CD4-positive, alpha-beta T cell (primary cell): ENCODE results near the gene GIT1. TPM values are rescaled to one million over a fixed set of nuclear protein-coding genes. Genes with fewer than 3 reads are reported as not detected.

ENCODE experiments used
- ATAC-seq: fragments of 200-7000 bp; cut with Tn5 transposase; one replicate; pipeline ENCODE4 v1.10.0; 2022; ENCODE audit warnings: mild to moderate bottlenecking; ENCODE audit not compliant: poor library complexity
- CTCF ChIA-PET: fragments of 350-600 bp; sonication (Branson Sonifier 250); formaldehyde crosslinking; loops from one replicate; lab custom pipeline; 2021; ENCODE audit warnings: antibody characterized with exemption, inconsistent platforms; lab: Charles Lee
- POLR2A ChIA-PET: fragments of 350-600 bp; sonication (Branson Sonifier 250); formaldehyde crosslinking; loops from one replicate; lab custom pipeline; 2021; ENCODE audit warnings: antibody characterized with exemption, inconsistent platforms; lab: Charles Lee
- DNase-seq, 14 experiments: peaks; one replicate each; pipeline ENCODE4 v3.0.0-alpha.2; 2013 to 2020; ENCODE audit warnings: mixed read lengths in 2 of 14
- H3K27ac ChIP-seq, 2 donors: one replicate each; pipeline versions ENCODE4 v1.5.1 to v1.7.0; 2013; ENCODE audit warnings: low read length in 2 of 2, low read depth in 1 of 2, mild to moderate bottlenecking in 1 of 2
- H3K27me3 ChIP-seq, 2 experiments: 1 replicate in 1 of 2; 2 replicates in 1 of 2; pipeline versions ENCODE4 v1.6.1 to v1.7.0; 2013; ENCODE audit warnings: low read length in 2 of 2, control low read depth in 1 of 2, mild to moderate bottlenecking in 1 of 2, moderate library complexity in 1 of 2; ENCODE audit not compliant: insufficient read depth in 2 of 2, control insufficient read depth in 1 of 2
- H3K36me3 ChIP-seq: one replicate; pipeline ENCODE4 v1.6.1; 2013; ENCODE audit warnings: low read length, control low read depth; ENCODE audit not compliant: insufficient read depth
- H3K4me1 ChIP-seq: one replicate; pipeline ENCODE4 v1.6.1; 2013; ENCODE audit warnings: low read length, control low read depth; ENCODE audit not compliant: insufficient read depth
- H3K4me3 ChIP-seq: one replicate; pipeline ENCODE4 v1.5.1; 2013; ENCODE audit warnings: mild to moderate bottlenecking, low read length, moderate library complexity
- H3K9me3 ChIP-seq, 2 experiments: 1 replicate in 1 of 2; 2 replicates in 1 of 2; pipeline versions ENCODE4 v1.6.1 to v1.7.0; 2013; ENCODE audit warnings: low read length in 2 of 2, mild to moderate bottlenecking in 2 of 2, control low read depth in 1 of 2, moderate library complexity in 1 of 2; ENCODE audit not compliant: control insufficient read depth in 1 of 2, insufficient read depth in 1 of 2
- H3K27ac Mint-ChIP-seq: one replicate; pipeline ENCODE4 v1.8.0; 2020; ENCODE audit warnings: mixed read lengths
- H3K27me3 Mint-ChIP-seq: one replicate; pipeline ENCODE4 v1.8.0; 2021; ENCODE audit warnings: mixed read lengths
- H3K36me3 Mint-ChIP-seq: one replicate; pipeline ENCODE4 v1.8.0; 2021; ENCODE audit warnings: low read depth, mixed read lengths
- H3K4me1 Mint-ChIP-seq: one replicate; pipeline ENCODE4 v1.8.0; 2021; ENCODE audit warnings: low read depth, mixed read lengths
- H3K4me3 Mint-ChIP-seq: one replicate; pipeline ENCODE4 v1.8.0; 2020; ENCODE audit warnings: mild to moderate bottlenecking, mixed read lengths
- H3K9me3 Mint-ChIP-seq: one replicate; pipeline ENCODE4 v1.8.0; 2020; ENCODE audit warnings: mixed read lengths
- intact Hi-C, 2 experiments: fragments of 100-400 bp; cut with DNase I in 1 of 2; cut with micrococcal nuclease in 1 of 2; formaldehyde crosslinking; loops; one replicate each; pipeline versions ENCODE4 v1.15.1 to v1.9.0; 2023 to 2025; cut with DNase I, micrococcal nuclease
- total RNA-seq, 174 experiments: library from RNA in 2 of 174; stranded (reverse) in 2 of 174; gene quantifications; one replicate each; pipeline ENCODE4 v1.2.3 and lab custom pipeline; 2021 to 2026
- TF ChIP-seq, protein P1 (sequence below): fragments of 200-600 bp; IDR thresholded peaks from one replicate; pipeline ENCODE4 v1.8.0; 2022; ENCODE audit warnings: antibody characterized with exemption, mild to moderate bottlenecking

GIT1 gene
- total RNA-seq, 2 experiments from 2014 or later, result 35.8 to 36.7 TPM

DNA sequence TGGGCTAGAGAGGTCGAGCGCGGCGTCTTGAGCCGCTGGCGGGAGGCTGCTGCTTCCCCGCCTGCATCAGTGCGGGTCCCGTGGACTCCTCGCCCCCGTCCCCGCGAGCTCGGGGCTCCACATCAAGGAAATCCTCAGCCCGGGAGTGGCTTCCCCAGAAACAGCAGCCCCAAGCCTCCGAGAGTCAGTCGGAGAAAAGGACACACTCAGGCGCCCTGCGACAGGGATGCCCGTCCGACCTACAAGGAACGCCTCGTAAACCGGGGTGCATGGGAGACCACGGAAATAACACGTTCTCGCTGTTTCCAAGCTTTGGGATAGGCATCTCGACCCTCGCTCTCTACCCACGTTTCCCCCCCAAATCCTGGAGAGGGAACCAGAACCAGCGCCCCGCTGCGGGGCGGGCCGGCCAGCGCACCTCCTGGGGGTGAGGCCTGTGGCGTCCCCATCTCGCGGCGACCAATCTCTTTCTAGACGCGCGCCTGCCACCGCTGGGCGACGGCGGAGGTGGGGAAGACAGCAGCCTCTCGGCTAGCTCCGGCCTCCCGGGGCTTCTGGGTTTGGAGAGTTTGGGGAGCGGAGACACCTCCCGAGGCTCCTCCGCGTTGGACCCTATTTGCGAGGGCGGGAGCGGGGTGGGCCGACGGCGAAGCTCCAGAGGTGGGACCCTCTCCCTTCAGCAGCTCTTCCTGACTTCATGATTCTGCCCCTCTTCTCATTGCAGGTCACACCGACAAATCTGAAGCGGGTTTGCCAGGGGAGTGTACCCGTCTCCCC lies 21.7 kb downstream of the GIT1 start:
- ChIA-PET CTCF (interaction anchor here (0.6 to 4.8 kb wide), 7 partner anchors 14 to 265 kb away, joined by 3 to 22 read pairs (median 5); no protein-coding TSS in a partner anchor), POLR2A (interaction anchor here (0.6 to 5.2 kb wide), 14 partner anchors 12 to 618 kb away, joined by 3 to 37 read pairs (median 6); partner anchors contain the start of genes ANKRD13B, NUFIP2, PHF12 and SSH2)
- peak; percentile 57 to 89 (median 72) for DNase-seq
- peak; percentile 59 for ATAC-seq
- Mint-ChIP-seq H3K27ac (peak overlapping the region; percentile 82), H3K4me3 (peak overlapping the region; percentile 96), H3K9me3 (no peaks in the 10 kb centered on the region), H3K36me3 (peaks cover 5% of the 10 kb centered on the region), H3K4me1 (peaks cover 37% of the 10 kb centered on the region), H3K27me3 (no peaks in the 10 kb centered on the region)
- no peaks in the 10 kb centered on the region for H3K9me3 ChIP-seq
- peaks cover 6% of the 10 kb centered on the region for H3K36me3 ChIP-seq
- TF ChIP-seq, protein P1, sequence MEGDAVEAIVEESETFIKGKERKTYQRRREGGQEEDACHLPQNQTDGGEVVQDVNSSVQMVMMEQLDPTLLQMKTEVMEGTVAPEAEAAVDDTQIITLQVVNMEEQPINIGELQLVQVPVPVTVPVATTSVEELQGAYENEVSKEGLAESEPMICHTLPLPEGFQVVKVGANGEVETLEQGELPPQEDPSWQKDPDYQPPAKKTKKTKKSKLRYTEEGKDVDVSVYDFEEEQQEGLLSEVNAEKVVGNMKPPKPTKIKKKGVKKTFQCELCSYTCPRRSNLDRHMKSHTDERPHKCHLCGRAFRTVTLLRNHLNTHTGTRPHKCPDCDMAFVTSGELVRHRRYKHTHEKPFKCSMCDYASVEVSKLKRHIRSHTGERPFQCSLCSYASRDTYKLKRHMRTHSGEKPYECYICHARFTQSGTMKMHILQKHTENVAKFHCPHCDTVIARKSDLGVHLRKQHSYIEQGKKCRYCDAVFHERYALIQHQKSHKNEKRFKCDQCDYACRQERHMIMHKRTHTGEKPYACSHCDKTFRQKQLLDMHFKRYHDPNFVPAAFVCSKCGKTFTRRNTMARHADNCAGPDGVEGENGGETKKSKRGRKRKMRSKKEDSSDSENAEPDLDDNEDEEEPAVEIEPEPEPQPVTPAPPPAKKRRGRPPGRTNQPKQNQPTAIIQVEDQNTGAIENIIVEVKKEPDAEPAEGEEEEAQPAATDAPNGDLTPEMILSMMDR, result peak; percentile 32
- H3K27ac ChIP-seq, result peak overlapping the region; percentile 56 to 70
- intact Hi-C loops, result loop anchor here (1.0 to 10.0 kb wide), 4 partner anchors 21 to 195 kb away; partner anchors contain the start of genes GIT1 (in 1 of the 2) and TAOK1 (in 1 of the 2)
- H3K27me3 ChIP-seq, result no peaks in the 10 kb centered on the region
- peaks cover 60% of the 10 kb centered on the region for H3K4me1 ChIP-seq
- peak overlapping the region; percentile 90 for H3K4me3 ChIP-seq

DNA sequence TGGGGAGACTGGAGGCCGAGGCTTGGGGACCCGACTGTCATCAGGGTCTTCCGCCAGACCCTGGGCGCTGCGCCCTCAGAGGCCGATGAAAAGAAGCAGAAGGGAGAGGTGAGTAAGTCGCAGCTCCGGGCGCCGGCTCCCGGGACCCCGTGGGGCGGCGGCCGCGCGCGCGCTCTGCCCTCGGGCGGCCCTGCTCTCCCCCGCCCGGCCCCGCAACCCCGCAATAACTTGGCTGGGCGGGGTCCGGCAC lies 22.2 kb downstream of the GIT1 start:
- Mint-ChIP-seq H3K4me1 (peaks cover 40% of the 10 kb centered on the region), H3K9me3 (no peaks in the 10 kb centered on the region), H3K36me3 (peaks cover 5% of the 10 kb centered on the region), H3K27ac (peak overlapping the region; percentile 82), H3K27me3 (no peaks in the 10 kb centered on the region), H3K4me3 (peak overlapping the region; percentile 96)
- ChIA-PET POLR2A (interaction anchor here (0.6 to 5.2 kb wide), 13 partner anchors 12 to 618 kb away, joined by 3 to 37 read pairs (median 6); partner anchors contain the start of genes NUFIP2 and PHF12), CTCF (interaction anchor here (1.0 to 4.8 kb wide), 5 partner anchors 20 to 50 kb away, joined by 3 to 22 read pairs (median 5); no protein-coding TSS in a partner anchor)
- H3K36me3 ChIP-seq, result peaks cover 10% of the 10 kb centered on the region
- H3K27me3 ChIP-seq, result no peaks in the 10 kb centered on the region
- H3K4me1 ChIP-seq, result peaks cover 65% of the 10 kb centered on the region
- TF ChIP-seq, protein P1, result no peak
- no peaks in the 10 kb centered on the region for H3K9me3 ChIP-seq
- DNase-seq, result no peak
- intact Hi-C loops, result loop anchor here (5.0 to 10.0 kb wide), 2 partner anchors 48 to 195 kb away; no protein-coding TSS in a partner anchor
- ATAC-seq, result peak; percentile 2
- peak overlapping the region; percentile 90 for H3K4me3 ChIP-seq
- peak overlapping the region; percentile 56 to 70 for H3K27ac ChIP-seq

DNA sequence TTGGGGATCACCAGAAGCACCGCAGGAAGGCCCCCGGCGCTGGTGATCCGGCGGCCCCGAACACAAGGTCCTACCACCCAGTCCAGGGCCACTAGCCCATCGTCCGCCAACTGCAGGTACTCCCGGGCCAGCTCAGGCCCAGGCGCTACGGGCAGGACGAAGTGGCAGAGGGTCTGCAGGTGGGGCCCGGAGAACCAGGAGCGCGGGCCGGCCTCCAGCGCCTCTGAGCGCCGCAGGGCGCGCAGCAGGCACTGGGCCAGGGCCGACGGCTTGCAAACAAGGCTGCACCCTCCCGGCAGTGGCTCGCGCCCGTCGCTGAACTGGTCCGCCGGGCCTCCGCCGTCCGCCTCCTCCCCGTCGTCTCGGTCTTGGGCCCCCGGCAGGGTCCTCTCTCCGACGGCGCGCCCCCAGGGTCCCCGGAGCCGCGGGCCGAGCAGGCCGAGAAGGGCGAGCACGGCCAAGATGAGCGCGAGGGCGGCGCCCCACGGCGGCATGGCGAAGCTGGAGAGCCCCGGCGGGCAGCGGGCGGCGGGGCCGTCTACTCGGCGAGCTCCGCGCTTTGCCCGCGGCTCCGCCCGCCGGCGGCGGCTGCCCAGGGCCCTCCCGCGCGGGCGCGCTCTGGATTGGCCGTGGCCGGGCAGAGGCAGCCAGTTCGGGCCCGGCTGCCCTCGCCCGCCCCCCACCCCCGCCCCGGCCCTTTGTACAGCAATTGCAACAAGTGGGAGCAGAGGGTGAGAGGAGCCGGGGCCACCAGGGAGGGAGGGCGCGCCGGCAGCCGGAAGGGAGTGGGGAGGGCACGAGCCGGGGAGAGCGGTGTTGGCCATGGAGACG lies 22.8 kb downstream of the GIT1 start, which contains the start of gene ABHD15:
ABHD15 (minus strand) TSS at position 565 of the 831 bp plus-strand sequence; CDS start at position 494, 71 bp downstream.
- intact Hi-C loops, result loop anchor here (5.0 to 10.0 kb wide), 2 partner anchors 48 to 196 kb away; no protein-coding TSS in a partner anchor

More for the DNA sequence above, 22.8 kb downstream of the GIT1 start, which contains the start of gene ABHD15:
- peak in 11 of 14 experiments; percentile 22 to 83 (median 54) for DNase-seq
- peaks cover 12% of the 10 kb centered on the region for H3K36me3 ChIP-seq
- H3K27me3 Mint-ChIP-seq, result no peaks in the 10 kb centered on the region
- H3K9me3 Mint-ChIP-seq, result no peaks in the 10 kb centered on the region
- ChIA-PET CTCF (interaction anchor here (1.0 to 4.8 kb wide), 6 partner anchors 21 to 197 kb away, joined by 3 to 22 read pairs (median 5); no protein-coding TSS in a partner anchor), POLR2A (interaction anchor here (0.5 to 5.2 kb wide), 15 partner anchors 13 to 1413 kb away, joined by 3 to 37 read pairs (median 4); partner anchors contain the start of genes NUFIP2 and PHF12)
- H3K4me1 ChIP-seq, result peaks cover 70% of the 10 kb centered on the region
- peak within 1 kb of the TSS; percentile 56 to 70 for H3K27ac ChIP-seq
- H3K27ac Mint-ChIP-seq, result peak within 1 kb of the TSS; percentile 82
- H3K36me3 Mint-ChIP-seq, result peaks cover 5% of the 10 kb centered on the region
- peak within 1 kb of the TSS; percentile 96 for H3K4me3 Mint-ChIP-seq
- TF ChIP-seq, protein P1, result no peak
- peak within 1 kb of the TSS; percentile 90 for H3K4me3 ChIP-seq
- H3K27me3 ChIP-seq, result no peaks in the 10 kb centered on the region
- H3K4me1 Mint-ChIP-seq, result peaks cover 40% of the 10 kb centered on the region
- H3K9me3 ChIP-seq, result no peaks in the 10 kb centered on the region
- peak; percentile 22 for ATAC-seq
